ENCODE data around the gene PHF21A.

Gene PHF21A

DNA sequence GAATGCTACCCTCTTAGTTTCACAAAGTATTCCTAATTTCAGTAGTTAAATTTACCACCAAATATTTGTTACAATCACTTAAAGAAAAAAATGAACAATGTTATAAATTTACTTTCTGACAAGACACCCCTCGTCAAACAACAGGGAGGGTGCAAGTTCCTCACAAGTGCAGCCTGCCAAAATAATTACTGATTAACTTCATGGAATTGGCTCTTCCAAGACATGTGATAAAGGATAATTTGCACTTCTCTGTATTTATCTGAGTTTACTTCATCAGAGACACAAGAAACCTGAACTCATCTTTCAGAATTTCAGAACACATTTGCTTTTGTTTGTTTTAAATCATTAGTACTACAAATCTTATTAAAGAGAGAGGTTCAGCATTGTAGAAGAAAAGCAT, 132.3 kb downstream of the PHF21A start:
- Histone ChIP-seq H4K20me1 (ENCODE audit: insufficient read depth, low read length, poor library complexity, severe bottlenecking) (peaks cover 6% of the 10 kb centered on the region), H3K79me2 (ENCODE audit: insufficient read depth, low read length) (peaks cover 17% of the 10 kb centered on the region; the same call in 1 of the 2 replicates)

DNA sequence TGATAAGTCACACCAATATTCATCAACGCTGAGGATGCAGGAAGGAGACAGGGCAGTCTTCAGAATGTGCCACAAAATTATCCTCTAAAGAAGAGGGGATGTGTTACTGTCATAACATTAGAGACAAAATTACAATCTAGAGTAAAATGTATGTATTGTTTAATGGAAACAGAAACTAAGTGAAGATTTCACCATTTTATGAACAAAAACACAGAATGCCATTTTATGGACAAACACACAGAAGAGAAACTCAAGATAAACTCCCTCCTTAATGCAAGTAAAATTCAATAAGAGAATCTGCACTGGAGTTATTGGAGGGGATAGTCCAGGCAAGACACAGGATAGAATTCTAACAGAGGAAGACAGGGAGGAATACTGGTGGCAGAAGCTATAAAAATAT, 136.0 kb downstream of the PHF21A start:
- no peak overlapping the region for H3K4me3 ChIP-seq (ENCODE audit: low read length, poor library complexity, severe bottlenecking)
- H2AFZ ChIP-seq (ENCODE audit: low read length) = no peak overlapping the region
- no peaks in the 10 kb centered on the region for H3K9me2 ChIP-seq (replicated peaks; ENCODE audit: low read depth, low read length)
- no peak for TF ChIP-seq EZH2phosphoT487 (IDR thresholded peaks at IDR 0.05; ENCODE audit: borderline replicate concordance)
- TF ChIP-seq, protein P1, sequence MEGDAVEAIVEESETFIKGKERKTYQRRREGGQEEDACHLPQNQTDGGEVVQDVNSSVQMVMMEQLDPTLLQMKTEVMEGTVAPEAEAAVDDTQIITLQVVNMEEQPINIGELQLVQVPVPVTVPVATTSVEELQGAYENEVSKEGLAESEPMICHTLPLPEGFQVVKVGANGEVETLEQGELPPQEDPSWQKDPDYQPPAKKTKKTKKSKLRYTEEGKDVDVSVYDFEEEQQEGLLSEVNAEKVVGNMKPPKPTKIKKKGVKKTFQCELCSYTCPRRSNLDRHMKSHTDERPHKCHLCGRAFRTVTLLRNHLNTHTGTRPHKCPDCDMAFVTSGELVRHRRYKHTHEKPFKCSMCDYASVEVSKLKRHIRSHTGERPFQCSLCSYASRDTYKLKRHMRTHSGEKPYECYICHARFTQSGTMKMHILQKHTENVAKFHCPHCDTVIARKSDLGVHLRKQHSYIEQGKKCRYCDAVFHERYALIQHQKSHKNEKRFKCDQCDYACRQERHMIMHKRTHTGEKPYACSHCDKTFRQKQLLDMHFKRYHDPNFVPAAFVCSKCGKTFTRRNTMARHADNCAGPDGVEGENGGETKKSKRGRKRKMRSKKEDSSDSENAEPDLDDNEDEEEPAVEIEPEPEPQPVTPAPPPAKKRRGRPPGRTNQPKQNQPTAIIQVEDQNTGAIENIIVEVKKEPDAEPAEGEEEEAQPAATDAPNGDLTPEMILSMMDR (conservative IDR thresholded peaks at IDR 0.05; ENCODE audit: low read length) = no peak
- H3K4me2 ChIP-seq (ENCODE audit: low read depth, low read length, poor library complexity, severe bottlenecking) = no peak overlapping the region
- no peaks in the 10 kb centered on the region for H3K36me3 ChIP-seq (ENCODE audit: insufficient read depth, low read length)
- no peaks in the 10 kb centered on the region for H3K9me3 ChIP-seq (ENCODE audit: insufficient read depth, low read depth, low read length)
- H3F3A ChIP-seq (ENCODE audit: low read depth) = no peaks in the 10 kb centered on the region
- no peaks in the 10 kb centered on the region for H3K4me1 ChIP-seq (ENCODE audit: insufficient read depth, low read length, poor library complexity, severe bottlenecking)
- no peak overlapping the region for H3K9ac ChIP-seq (ENCODE audit: low read depth, low read length, poor library complexity, severe bottlenecking)
- no peaks in the 10 kb centered on the region for H3K27me3 ChIP-seq (ENCODE audit: insufficient read depth, low read length, poor library complexity, severe bottlenecking)
- H3K79me2 ChIP-seq (ENCODE audit: insufficient read depth, low read length) = peaks cover 19% of the 10 kb centered on the region; the same call in 1 of the 2 replicates
- H4K20me1 ChIP-seq (ENCODE audit: insufficient read depth, low read length, poor library complexity, severe bottlenecking) = peaks cover under 1% of the 10 kb centered on the region

More for the DNA sequence above, 132.3 kb downstream of the PHF21A start:
- Histone ChIP-seq H3K4me1 (ENCODE audit: insufficient read depth, low read length, poor library complexity, severe bottlenecking) (no peaks in the 10 kb centered on the region), H3K4me3 (ENCODE audit: low read length, poor library complexity, severe bottlenecking) (no peak overlapping the region), H3K36me3 (ENCODE audit: insufficient read depth, low read length) (no peaks in the 10 kb centered on the region), H3F3A (ENCODE audit: low read depth) (no peaks in the 10 kb centered on the region), H2AFZ (ENCODE audit: low read length) (no peak overlapping the region), H3K4me2 (ENCODE audit: low read depth, low read length, poor library complexity, severe bottlenecking) (no peak overlapping the region), H3K9me2 (replicated peaks; ENCODE audit: low read depth, low read length) (no peaks in the 10 kb centered on the region), H3K9me3 (ENCODE audit: insufficient read depth, low read depth, low read length) (no peaks in the 10 kb centered on the region), H3K9ac (ENCODE audit: low read depth, low read length, poor library complexity, severe bottlenecking) (no peak overlapping the region), H3K27me3 (ENCODE audit: insufficient read depth, low read length, poor library complexity, severe bottlenecking) (no peaks in the 10 kb centered on the region)
- TF ChIP-seq, protein P1 (conservative IDR thresholded peaks at IDR 0.05; ENCODE audit: low read length) = no peak
- no peak for TF ChIP-seq EZH2phosphoT487 (IDR thresholded peaks at IDR 0.05; ENCODE audit: borderline replicate concordance)

DNA sequence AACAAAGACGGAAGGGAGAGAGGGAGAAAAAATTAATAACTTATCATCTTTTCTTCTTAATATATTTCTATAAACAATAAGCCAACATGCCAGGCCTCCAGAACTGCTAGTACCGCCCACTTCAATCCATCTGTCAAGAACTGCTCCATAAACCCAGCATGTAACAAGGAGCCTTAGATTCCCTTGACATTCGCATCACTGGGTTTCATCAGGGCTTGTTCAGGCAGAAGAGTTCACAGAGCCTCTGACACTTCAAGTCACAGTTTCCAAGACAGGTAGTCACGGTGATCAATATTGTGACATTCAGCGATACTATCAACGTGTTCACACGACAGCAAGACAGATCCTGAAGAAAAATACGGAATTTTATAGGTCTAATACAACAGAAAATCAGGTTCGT, 137.1 kb downstream of the PHF21A start:
- no peak overlapping the region for H2AFZ ChIP-seq (ENCODE audit: low read length)
- H3K4me3 ChIP-seq (ENCODE audit: low read length, poor library complexity, severe bottlenecking) = no peak overlapping the region
- H3K9me3 ChIP-seq (ENCODE audit: insufficient read depth, low read depth, low read length) = no peaks in the 10 kb centered on the region
- H3K4me1 ChIP-seq (ENCODE audit: insufficient read depth, low read length, poor library complexity, severe bottlenecking) = no peaks in the 10 kb centered on the region
- no peaks in the 10 kb centered on the region for H3K27me3 ChIP-seq (ENCODE audit: insufficient read depth, low read length, poor library complexity, severe bottlenecking)
- H3K9ac ChIP-seq (ENCODE audit: low read depth, low read length, poor library complexity, severe bottlenecking) = no peak overlapping the region
- no peak for TF ChIP-seq EZH2phosphoT487 (IDR thresholded peaks at IDR 0.05; ENCODE audit: borderline replicate concordance)
- TF ChIP-seq, protein P1 (conservative IDR thresholded peaks at IDR 0.05; ENCODE audit: low read length) = no peak
- H4K20me1 ChIP-seq (ENCODE audit: insufficient read depth, low read length, poor library complexity, severe bottlenecking) = no peaks in the 10 kb centered on the region
- H3K4me2 ChIP-seq (ENCODE audit: low read depth, low read length, poor library complexity, severe bottlenecking) = no peak overlapping the region
- peaks cover 8% of the 10 kb centered on the region; the same call in 1 of the 2 replicates for H3K36me3 ChIP-seq (ENCODE audit: insufficient read depth, low read length)
- H3K79me2 ChIP-seq (ENCODE audit: insufficient read depth, low read length) = peaks cover 19% of the 10 kb centered on the region; the same call in 1 of the 2 replicates
- H3K9me2 ChIP-seq (replicated peaks; ENCODE audit: low read depth, low read length) = no peaks in the 10 kb centered on the region
- no peaks in the 10 kb centered on the region for H3F3A ChIP-seq (ENCODE audit: low read depth)
